ENCODE results near the gene CFAP74. TPM values are rescaled to one million over a fixed set of nuclear protein-coding genes. Genes with fewer than 3 reads are reported as not detected.

CFAP74 gene
- total RNA-seq, 1 experiment from 2014 or later: not detected

- Histone ChIP-seq H3K4me1 (ENCODE audit: low read length) (peaks cover 34% of the 10 kb centered on the region), H3K9me2 (replicated peaks; ENCODE audit: insufficient read depth, low read length) (no peaks in the 10 kb centered on the region), H3K4me3 (ENCODE audit: low read length) (peak overlapping the region; percentile 91), H4K20me1 (ENCODE audit: insufficient read depth, low read depth, low read length) (no peaks in the 10 kb centered on the region), H3K9me3 (ENCODE audit: low read length) (no peaks in the 10 kb centered on the region), H3K9ac (ENCODE audit: low read length) (peak overlapping the region; percentile 99), H3K4me2 (ENCODE audit: low read depth, low read length, poor library complexity, severe bottlenecking) (peak overlapping the region; percentile 96), H2AFZ (ENCODE audit: low read length) (peak overlapping the region; percentile 69; the same call in 1 of the 2 replicates), H3K27me3 (ENCODE audit: low read length) (no peaks in the 10 kb centered on the region), H3K36me3 (ENCODE audit: insufficient read depth, low read length) (no peaks in the 10 kb centered on the region), H3K79me2 (ENCODE audit: low read length) (0 out of 2 replicates have a peak, but pooled peaks cover 5% of the 10 kb centered on the region), H3K27ac (ENCODE audit: low read length) (peak overlapping the region; percentile 83)
- DNase-seq: peak; percentile 76
Observed at GRCh38 chr1:1908506-1908791, 95.1 kb downstream of the CFAP74 start.

GRCh38 chr1:1907098-1907736 lies 96.4 kb downstream of the CFAP74 start:
- H3K27ac ChIP-seq (ENCODE audit: low read length): peak overlapping the region; percentile 83
- DNase-seq: peak; percentile 72
- H3K4me2 ChIP-seq (ENCODE audit: low read depth, low read length, poor library complexity, severe bottlenecking): peak overlapping the region; percentile 96

GRCh38 chr1:1906185-1907097 lies 97.1 kb downstream of the CFAP74 start:
- peak overlapping the region; percentile 96 for H3K4me2 ChIP-seq (ENCODE audit: low read depth, low read length, poor library complexity, severe bottlenecking)
- H3K4me3 ChIP-seq (ENCODE audit: low read length): no peak overlapping the region
- H3K9me3 ChIP-seq (ENCODE audit: low read length): peaks cover 4% of the 10 kb centered on the region; the same call in 1 of the 2 replicates
- peak overlapping the region; percentile 50 for H3K9ac ChIP-seq (ENCODE audit: low read length)
- 0 out of 2 replicates have a peak, but pooled peaks cover 5% of the 10 kb centered on the region for H3K79me2 ChIP-seq (ENCODE audit: low read length)
- H3K4me1 ChIP-seq (ENCODE audit: low read length): peaks cover 34% of the 10 kb centered on the region
- H3K27ac ChIP-seq (ENCODE audit: low read length): peak overlapping the region; percentile 83
- no peaks in the 10 kb centered on the region for H3K27me3 ChIP-seq (ENCODE audit: low read length)
- no peak overlapping the region for H2AFZ ChIP-seq (ENCODE audit: low read length)
- H3K36me3 ChIP-seq (ENCODE audit: insufficient read depth, low read length): no peaks in the 10 kb centered on the region
- H3K9me2 ChIP-seq (replicated peaks; ENCODE audit: insufficient read depth, low read length): no peaks in the 10 kb centered on the region
- DNase-seq: peak; percentile 87
- H4K20me1 ChIP-seq (ENCODE audit: insufficient read depth, low read depth, low read length): no peaks in the 10 kb centered on the region

More at GRCh38 chr1:1907098-1907736, 96.4 kb downstream of the CFAP74 start:
- Histone ChIP-seq H3K9ac (ENCODE audit: low read length) (peak overlapping the region; percentile 50), H3K36me3 (ENCODE audit: insufficient read depth, low read length) (no peaks in the 10 kb centered on the region), H3K4me3 (ENCODE audit: low read length) (no peak overlapping the region), H3K4me1 (ENCODE audit: low read length) (peaks cover 34% of the 10 kb centered on the region), H3K9me3 (ENCODE audit: low read length) (peaks cover 4% of the 10 kb centered on the region; the same call in 1 of the 2 replicates), H3K9me2 (replicated peaks; ENCODE audit: insufficient read depth, low read length) (no peaks in the 10 kb centered on the region), H3K27me3 (ENCODE audit: low read length) (no peaks in the 10 kb centered on the region), H4K20me1 (ENCODE audit: insufficient read depth, low read depth, low read length) (no peaks in the 10 kb centered on the region), H2AFZ (ENCODE audit: low read length) (no peak overlapping the region), H3K79me2 (ENCODE audit: low read length) (0 out of 2 replicates have a peak, but pooled peaks cover 5% of the 10 kb centered on the region)

- peaks cover 4% of the 10 kb centered on the region; the same call in 1 of the 2 replicates for H3K9me3 ChIP-seq (ENCODE audit: low read length)
- H3K4me2 ChIP-seq (ENCODE audit: low read depth, low read length, poor library complexity, severe bottlenecking): no peak overlapping the region
- H3K36me3 ChIP-seq (ENCODE audit: insufficient read depth, low read length): no peaks in the 10 kb centered on the region
- H3K27me3 ChIP-seq (ENCODE audit: low read length): no peaks in the 10 kb centered on the region
- no peak overlapping the region for H3K9ac ChIP-seq (ENCODE audit: low read length)
- no peak overlapping the region for H3K4me3 ChIP-seq (ENCODE audit: low read length)
- H4K20me1 ChIP-seq (ENCODE audit: insufficient read depth, low read depth, low read length): no peaks in the 10 kb centered on the region
- peaks cover 27% of the 10 kb centered on the region for H3K4me1 ChIP-seq (ENCODE audit: low read length)
- H3K27ac ChIP-seq (ENCODE audit: low read length): no peak overlapping the region
- H3K79me2 ChIP-seq (ENCODE audit: low read length): 0 out of 2 replicates have a peak, but pooled peaks cover 3% of the 10 kb centered on the region
- no peaks in the 10 kb centered on the region for H3K9me2 ChIP-seq (replicated peaks; ENCODE audit: insufficient read depth, low read length)
- no peak overlapping the region for H2AFZ ChIP-seq (ENCODE audit: low read length)
- no peak for DNase-seq
Observed at GRCh38 chr1:1903224-1903623, 100.4 kb downstream of the CFAP74 start.

GRCh38 chr1:1901641-1902294 lies 101.8 kb downstream of the CFAP74 start:
- H3K36me3 ChIP-seq (ENCODE audit: insufficient read depth, low read length): no peaks in the 10 kb centered on the region

GRCh38 chr1:1900883-1901640 lies 102.5 kb downstream of the CFAP74 start:
- Histone ChIP-seq H3K79me2 (ENCODE audit: low read length) (no peaks in the 10 kb centered on the region), H4K20me1 (ENCODE audit: insufficient read depth, low read depth, low read length) (no peaks in the 10 kb centered on the region), H3K27ac (ENCODE audit: low read length) (no peak overlapping the region), H3K4me3 (ENCODE audit: low read length) (no peak overlapping the region), H3K4me1 (ENCODE audit: low read length) (peaks cover 7% of the 10 kb centered on the region), H3K36me3 (ENCODE audit: insufficient read depth, low read length) (no peaks in the 10 kb centered on the region), H3K27me3 (ENCODE audit: low read length) (no peaks in the 10 kb centered on the region), H3K4me2 (ENCODE audit: low read depth, low read length, poor library complexity, severe bottlenecking) (no peak overlapping the region), H3K9me3 (ENCODE audit: low read length) (peaks cover 4% of the 10 kb centered on the region; the same call in 1 of the 2 replicates), H3K9ac (ENCODE audit: low read length) (no peak overlapping the region), H3K9me2 (replicated peaks; ENCODE audit: insufficient read depth, low read length) (no peaks in the 10 kb centered on the region), H2AFZ (ENCODE audit: low read length) (no peak overlapping the region)
- no peak for DNase-seq

More at GRCh38 chr1:1901641-1902294, 101.8 kb downstream of the CFAP74 start:
- Histone ChIP-seq H3K9ac (ENCODE audit: low read length) (no peak overlapping the region), H3K4me3 (ENCODE audit: low read length) (no peak overlapping the region), H3K4me1 (ENCODE audit: low read length) (peaks cover 12% of the 10 kb centered on the region), H3K9me2 (replicated peaks; ENCODE audit: insufficient read depth, low read length) (no peaks in the 10 kb centered on the region), H3K4me2 (ENCODE audit: low read depth, low read length, poor library complexity, severe bottlenecking) (no peak overlapping the region), H3K9me3 (ENCODE audit: low read length) (peaks cover 4% of the 10 kb centered on the region; the same call in 1 of the 2 replicates), H2AFZ (ENCODE audit: low read length) (no peak overlapping the region), H3K27ac (ENCODE audit: low read length) (no peak overlapping the region), H4K20me1 (ENCODE audit: insufficient read depth, low read depth, low read length) (no peaks in the 10 kb centered on the region), H3K79me2 (ENCODE audit: low read length) (no peaks in the 10 kb centered on the region), H3K27me3 (ENCODE audit: low read length) (no peaks in the 10 kb centered on the region)
- no peak for DNase-seq

GRCh38 chr1:1899967-1900327 lies 103.6 kb downstream of the CFAP74 start:
- Histone ChIP-seq H3K27me3 (ENCODE audit: low read length) (no peaks in the 10 kb centered on the region), H3K4me2 (ENCODE audit: low read depth, low read length, poor library complexity, severe bottlenecking) (no peak overlapping the region), H3K36me3 (ENCODE audit: insufficient read depth, low read length) (no peaks in the 10 kb centered on the region), H4K20me1 (ENCODE audit: insufficient read depth, low read depth, low read length) (no peaks in the 10 kb centered on the region), H3K9me3 (ENCODE audit: low read length) (peaks cover 4% of the 10 kb centered on the region; the same call in 1 of the 2 replicates), H3K27ac (ENCODE audit: low read length) (no peak overlapping the region), H3K4me1 (ENCODE audit: low read length) (peaks cover 16% of the 10 kb centered on the region), H3K79me2 (ENCODE audit: low read length) (no peaks in the 10 kb centered on the region), H2AFZ (ENCODE audit: low read length) (no peak overlapping the region), H3K4me3 (ENCODE audit: low read length) (no peak overlapping the region), H3K9ac (ENCODE audit: low read length) (no peak overlapping the region), H3K9me2 (replicated peaks; ENCODE audit: insufficient read depth, low read length) (no peaks in the 10 kb centered on the region)
- DNase-seq: no peak

Measured in Karpas-422 (cell line).